ENCODE results near the gene PAM16.
A peak's percentile ranks its signal among the peaks of the same experiment; 100 is the strongest.

Gene PAM16

DNA sequence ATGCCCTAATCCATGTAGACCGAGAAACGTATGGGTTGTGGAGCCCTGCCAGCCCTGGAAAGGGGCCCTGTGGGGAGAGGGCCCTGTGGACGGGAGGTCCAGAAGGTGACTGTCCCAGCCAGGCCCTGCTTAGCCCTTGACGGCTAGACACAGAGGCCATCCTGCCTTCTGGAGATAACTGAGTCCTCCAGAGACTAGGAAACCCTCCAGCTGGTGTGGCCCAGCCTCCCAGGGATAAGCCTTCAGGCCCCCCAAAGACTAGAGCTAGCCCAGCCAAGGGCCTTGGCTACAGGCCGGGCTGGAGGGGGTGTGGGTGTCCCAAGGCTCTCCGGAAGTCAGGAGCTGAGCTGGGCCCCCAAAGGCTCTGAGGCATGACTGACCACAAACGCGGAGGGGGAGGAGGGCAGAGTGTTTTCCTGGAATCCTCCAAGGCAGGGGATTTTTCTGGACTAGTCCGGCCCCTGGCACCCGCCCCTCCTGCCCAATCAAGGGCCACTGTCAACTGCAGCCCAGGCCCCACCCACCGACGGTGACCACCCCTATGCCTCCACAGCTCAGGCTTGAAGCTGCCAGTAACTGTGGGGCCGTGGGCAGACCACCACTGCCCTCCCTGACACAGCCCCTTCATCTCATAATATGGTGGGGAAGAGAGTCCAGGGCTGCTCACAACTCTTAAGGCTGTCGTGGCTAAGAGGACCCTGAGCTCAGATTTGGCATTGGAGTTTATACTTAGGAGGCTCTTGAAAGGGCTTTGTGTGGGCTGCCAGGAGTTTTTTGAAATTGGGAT is 19.6 kb upstream of the PAM16 start:
- no peak for DNase-seq

DNA sequence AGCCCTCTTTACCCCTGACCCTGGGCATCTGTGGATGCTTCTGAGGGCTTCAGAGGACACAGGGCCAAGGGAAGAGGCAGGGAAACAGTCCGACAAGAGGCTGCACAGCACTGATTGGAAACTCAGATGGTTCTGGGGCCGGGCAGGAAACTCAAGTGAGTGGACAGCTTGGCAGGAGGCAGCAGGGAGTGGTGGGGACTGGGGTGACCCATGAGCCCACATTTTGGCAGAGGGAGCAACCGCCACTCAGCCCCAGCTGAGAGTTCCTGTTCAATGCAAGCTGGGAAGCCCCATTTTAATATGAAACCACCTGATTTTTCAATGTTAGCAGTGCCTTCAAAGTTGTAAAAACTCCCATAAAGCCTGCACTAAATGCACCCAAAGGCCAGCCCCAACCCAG is 19.0 kb upstream of the PAM16 start:
- no peak for DNase-seq

DNA sequence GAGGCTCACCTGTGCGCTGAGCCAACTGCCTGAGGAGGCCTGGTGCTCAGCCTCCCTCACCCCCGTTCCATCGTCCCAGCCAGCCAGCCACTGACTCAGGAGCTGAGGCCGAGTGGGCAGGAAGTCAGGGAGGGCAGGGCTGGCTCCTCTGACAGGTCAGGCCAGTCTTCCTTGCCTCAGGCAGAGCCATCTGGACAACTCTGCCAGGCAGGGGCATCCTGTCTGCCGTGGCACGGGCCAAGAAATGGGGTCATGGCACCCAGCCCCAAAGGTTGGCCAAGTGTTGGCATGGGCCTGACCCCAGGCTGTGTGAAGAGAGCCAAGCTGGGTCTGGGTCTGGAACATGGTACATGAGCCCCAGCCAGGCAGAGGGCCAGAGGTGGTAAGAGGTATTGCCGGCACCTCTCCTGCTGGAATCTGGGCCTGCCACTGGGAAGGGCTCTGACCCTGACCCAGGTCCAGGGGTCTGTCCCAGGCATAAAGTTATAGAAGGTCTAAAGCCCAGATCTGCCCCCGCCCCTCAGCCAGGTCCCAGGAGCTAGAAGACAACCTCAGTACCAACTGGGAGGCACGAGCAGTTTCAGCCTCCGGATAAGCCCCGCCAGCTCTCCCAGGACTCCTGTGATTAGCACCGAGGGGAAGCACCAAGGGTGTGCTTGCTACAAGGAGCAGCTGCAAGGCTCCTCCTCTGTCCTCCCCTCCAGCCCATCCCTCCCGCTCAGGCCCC is 18.0 kb upstream of the PAM16 start:
- no peak for DNase-seq

DNA sequence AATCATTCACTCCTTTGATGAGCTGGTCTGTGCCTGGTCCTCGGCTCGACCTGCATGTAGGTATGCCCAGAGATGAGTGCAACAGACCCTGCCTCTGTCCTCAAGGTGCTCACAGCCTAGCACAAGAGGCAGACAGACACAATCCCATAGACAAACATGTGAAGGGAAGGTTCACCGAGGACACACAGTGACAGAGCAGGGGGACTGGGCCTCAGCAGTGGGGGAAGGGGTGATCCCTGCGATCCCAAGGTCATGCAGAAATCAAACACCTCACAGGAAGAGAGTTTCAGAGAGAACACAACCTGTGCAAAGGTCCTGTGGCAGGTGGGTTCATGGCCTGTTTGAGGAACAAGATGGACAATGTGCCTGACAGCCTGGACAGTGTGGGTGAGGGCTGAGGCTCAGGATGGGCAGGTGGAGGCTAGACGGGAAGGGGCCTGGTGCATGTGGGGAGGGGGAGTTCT is 16.3 kb upstream of the PAM16 start:
- no peak for DNase-seq

DNA sequence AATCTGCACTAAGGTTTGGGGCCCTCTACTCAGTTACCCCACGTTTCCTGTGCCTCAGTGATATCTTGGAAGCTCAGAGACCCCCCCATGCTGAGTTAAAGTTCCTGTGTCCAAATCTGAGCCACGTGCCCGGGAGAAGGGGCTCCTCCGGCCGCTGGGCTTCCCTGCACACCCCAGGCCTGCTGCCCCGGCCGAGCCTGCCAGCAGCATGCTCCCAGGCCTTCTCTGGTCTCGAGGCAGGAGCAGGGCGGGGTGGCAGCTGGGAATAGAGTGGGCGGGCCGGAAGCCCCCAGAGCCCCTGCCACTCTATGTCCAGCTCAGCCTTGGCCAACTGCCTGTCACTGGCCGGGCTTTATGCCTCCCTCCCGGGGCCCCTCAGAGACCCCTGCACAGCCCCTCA is 14.9 kb upstream of the PAM16 start:
- DNase-seq, result no peak

DNA sequence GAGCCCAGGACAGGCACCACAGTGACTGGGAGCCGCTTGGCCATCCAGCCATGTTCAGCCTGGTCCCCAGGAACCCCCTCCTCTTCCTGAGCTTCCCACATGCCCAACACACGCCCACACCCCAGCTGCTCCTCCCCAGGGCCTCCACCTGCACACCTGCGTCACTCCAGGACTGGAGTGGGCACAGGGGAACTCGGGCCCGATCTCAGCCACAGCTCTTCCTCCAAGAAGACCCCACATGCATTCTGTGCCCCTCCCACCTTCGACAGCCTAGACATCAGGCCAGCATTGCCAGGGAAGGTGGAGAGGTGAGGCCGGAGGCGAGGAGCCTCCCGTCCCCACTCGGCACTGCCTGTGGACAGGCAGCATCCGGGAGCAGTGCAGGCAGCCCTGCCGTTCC is 14.5 kb upstream of the PAM16 start:
- DNase-seq, result no peak

DNA sequence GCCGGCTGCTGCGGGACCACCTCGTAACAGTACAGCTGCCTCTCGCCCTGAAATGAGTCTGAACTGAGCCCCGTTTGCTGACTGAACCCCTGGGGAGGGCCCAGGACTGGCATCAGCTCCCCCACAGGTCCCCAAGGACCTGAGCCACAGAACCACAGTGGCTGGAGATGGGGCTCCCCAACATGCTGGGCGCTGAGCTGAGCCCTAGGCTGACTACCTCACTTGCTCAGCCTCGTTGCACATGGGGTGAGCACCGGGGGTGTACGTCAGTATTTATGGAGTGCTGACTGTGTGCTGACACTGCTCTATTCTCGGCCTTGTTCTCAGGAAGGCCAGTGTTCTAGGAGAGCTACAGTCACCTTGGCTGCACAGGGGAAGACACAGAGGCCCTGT is 13.9 kb upstream of the PAM16 start:
- DNase-seq, result no peak

DNA sequence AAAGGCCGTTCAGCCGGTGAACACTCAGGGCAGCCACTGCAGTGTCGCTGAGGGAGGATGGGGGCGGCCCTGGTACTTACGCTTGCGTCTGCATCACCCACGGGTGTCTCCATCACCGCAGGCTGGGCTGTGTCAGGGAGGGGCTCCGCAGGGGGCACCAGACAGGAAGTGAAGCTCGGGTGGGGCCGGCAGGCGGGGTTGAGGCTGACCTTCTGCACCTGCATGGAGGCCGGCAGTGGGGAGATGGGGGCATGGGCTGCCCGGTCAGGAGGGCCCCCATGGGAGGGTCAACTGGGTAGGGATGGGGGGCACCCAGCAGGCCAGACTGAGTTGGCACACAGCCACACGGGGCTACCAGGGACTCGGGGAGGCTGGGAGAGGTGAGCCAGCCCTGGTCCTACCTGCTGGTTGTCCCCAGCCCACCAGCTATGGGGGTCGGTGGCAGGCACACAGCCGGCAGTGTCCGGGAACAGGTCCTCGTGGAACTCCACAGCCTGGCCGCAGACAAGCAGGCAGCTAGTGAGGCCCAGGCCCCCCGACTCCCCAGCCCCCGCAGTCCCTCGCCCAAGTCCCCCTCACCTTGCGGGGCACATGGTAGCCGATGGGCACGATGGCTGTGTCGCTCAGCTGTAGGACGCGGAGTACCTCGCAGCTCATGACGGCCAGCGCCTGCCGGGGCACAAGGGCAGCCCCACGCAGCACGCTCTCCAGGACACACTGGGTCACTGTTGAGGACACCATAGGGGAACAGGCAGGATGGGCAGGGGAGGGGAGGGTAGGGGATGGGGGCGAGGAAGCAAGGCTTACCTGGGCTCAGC is 13.3 kb upstream of the PAM16 start:
- no peak for DNase-seq

DNA sequence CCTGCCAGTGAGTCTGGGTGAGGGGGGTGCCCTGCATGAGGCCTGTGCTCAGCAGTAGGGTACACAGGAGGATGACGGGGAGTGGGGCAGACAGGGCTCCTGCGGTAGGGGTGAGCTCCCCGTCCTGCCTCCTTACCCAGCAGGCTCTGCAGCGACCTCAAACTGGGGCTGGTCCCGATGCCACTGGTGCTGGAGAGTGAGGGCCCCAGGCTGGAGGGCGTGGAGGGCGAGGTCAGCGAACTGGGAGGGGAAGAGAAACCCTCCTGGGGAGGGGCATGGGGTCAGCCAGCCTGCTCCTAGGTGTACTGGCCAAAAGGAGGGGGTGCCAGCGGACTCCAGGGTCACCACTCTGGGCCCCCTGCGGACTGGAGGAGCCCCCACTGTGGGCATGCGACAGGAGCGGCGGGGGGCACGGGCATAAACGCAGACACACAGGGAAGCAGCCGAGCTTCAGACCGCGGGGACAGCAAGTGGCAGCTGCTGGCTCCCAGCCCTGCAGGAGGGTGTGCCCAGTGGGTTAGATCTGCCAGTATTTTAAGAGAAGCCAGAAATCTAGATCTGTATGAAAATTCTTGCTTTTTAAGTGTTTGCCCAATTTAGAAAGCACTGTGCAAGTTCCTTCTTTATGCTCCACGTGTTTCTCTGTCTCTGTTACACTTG is 11.5 kb upstream of the PAM16 start:
- DNase-seq, result no peak

DNA sequence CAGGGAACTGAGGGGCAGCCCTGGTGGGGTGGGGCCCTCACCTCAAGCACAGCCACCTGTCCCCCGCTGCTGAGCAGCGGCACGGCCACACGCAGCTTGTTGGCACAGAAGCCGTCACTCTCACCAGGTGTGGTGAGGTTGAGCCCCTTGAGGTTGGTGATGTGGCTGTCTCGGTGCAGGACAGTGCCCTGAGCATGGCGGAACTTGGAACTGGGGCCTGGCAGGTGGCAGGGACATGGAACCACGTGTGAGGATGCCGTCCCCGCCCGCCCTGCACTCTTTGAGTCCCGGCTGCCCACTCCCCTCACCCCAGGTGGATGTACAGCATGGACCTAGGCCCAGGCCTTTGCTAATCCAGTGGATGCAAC is 10.8 kb upstream of the PAM16 start:
- no peak for DNase-seq

DNA sequence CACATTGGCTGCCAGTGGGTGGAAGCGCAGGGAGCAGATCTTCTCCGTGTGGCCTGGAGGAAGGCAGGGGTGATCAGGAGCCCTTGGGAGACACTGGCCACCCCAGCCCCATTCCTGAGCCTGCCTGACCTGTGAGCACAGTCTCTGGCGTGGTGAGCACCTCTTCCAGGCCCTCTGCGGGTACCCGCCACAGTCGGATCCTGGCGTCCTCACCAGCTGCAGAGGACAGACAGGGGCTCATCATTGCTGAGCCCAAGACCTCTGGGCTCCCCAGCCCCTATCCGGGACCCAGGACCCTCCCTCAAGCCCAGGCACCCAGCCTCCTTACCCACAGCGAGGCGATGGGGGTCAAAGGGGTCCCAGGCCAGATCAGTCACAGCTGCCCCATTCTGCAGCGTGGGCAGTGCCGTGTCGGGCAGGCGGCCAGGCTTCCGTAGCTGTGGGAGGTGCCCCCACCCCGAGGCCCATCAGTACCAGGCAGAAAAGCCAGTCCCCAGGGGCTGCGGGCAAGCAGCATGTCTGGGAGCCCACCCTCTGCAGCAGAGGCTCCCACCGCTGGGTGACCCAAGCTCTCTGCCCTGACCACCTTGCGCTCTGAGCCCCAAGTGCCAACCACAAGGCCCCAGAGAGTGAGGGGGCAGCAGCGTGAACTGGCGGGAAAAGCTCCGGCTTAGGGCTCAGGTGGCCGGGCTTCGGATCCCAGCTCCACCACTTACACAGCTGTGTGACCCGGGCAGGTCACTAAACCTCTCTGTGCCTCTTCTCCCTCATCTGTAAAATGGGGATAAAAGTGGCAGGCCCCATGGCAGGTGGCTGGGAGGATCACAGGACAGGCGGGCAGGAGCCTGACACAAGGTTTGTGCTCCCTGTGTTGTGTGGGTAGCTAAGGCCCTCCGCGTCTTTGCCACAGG is 10.2 kb upstream of the PAM16 start:
- DNase-seq, result no peak

DNA sequence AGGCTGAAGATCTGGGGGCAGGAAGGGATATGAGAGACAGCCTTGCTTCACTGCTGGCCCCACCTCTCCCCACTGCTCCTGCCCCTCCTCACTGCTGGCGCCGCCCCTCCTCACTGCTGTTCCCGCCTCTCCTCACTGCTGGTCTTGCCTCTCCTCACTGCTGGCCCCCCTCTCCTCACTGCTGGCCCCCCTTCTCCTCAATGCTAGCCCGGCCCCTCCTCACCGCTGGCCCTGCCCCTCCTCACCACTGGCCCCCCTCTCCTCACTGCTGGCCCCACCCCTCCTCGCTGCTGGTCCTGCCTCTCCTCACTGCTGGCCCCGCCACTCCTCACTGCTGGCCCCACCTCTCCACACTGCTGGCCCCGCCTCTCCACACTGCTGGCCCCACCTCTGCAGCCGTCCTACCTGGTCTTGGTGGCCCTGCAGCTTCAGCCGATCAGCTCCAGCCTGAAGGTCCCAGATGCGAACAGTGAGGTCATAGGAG is 9.5 kb upstream of the PAM16 start:
- no peak for DNase-seq

DNA sequence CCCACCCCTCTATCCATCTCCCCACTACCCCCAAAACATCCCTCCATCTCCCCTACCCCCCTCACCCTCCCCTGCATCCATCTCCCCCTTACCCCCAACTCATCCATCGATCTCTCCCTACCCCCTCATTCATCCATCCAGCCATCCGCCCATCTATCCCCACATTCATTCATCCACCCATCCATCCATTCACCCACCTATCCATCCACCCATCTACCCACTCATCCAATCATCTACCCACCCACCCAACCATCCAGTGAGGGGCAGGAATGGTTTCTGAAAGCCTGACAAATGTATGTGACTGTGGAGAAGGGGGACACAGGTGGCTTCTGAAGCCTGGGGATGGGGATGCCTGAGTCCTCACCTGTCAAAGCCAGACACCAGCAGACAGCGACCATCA is 8.8 kb upstream of the PAM16 start:
- DNase-seq, result no peak

DNA sequence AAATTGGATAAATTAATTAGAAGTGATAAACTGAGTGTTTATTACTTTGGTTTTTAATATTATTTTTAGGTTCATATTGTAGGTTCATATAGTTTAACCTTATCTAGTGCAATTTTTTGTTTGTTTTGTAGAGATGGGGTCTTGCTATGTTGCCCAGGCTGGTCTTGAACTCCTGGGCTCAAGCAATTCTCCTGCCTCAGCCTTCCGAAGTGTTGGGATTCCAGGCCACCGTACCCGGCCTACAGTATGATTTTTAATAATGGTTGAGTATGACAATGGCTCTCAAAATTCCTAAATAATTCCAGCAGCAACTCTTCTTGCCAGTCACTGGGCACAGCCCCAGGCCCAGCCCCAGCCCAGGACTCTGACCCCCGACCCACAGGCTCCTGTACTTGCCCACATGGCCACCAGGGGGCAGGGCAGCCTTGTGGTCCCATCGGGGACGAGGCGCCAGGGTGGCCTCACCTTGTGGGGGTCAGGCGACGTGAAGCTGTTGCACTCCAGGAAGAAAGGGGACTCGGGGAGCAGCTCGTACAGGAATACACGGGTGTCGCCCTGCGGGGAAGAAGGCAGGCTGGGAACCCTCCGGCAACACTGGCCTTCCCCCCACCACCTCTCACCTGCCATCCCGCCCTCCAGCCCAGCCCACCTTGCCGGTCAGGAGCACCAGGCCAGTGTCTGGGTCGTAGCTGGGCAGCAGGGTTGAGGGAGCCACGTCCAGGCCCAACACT is 7.9 kb upstream of the PAM16 start:
- peak; percentile 50 for DNase-seq

DNA sequence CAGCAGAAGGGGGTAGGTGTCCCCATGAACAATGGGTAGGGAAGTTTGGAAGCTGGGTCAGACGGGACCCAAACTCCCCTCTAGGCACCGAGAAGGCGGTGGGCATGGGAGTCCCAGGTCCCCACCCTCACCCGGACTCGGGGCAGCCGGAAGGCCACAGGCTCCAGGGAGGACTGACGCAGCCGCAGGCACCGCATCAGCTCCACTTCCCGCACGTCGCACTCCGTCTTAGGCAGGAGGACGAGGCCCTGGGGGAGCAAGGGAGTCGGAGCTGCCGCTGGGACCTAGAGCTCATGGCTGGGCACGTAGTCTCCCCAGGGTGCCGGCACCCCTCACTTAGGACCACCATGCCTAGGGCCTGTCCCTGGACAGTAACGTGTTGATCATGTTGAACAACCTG is 7.1 kb upstream of the PAM16 start:
- DNase-seq, result no peak

DNA sequence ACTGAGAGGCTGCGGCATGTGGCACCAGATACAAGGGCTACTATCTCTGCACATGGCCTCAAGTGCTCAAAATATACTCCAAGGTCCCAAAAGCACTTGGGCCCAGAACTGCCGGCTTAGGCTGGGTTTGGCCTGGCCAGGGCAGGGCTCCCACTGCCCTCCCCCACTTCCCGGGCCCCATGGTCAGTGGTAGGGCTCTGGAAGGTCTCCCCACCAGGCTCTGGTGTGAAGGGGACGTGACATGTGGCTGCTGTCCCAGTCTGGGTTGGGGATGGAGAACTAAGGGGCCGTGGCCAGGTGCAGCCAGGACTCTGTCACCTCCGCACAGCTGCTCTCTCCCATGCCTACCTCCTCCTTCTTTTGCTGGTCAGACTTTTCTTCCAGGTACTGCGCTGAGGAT is 5.7 kb upstream of the PAM16 start:
- DNase-seq, result no peak

DNA sequence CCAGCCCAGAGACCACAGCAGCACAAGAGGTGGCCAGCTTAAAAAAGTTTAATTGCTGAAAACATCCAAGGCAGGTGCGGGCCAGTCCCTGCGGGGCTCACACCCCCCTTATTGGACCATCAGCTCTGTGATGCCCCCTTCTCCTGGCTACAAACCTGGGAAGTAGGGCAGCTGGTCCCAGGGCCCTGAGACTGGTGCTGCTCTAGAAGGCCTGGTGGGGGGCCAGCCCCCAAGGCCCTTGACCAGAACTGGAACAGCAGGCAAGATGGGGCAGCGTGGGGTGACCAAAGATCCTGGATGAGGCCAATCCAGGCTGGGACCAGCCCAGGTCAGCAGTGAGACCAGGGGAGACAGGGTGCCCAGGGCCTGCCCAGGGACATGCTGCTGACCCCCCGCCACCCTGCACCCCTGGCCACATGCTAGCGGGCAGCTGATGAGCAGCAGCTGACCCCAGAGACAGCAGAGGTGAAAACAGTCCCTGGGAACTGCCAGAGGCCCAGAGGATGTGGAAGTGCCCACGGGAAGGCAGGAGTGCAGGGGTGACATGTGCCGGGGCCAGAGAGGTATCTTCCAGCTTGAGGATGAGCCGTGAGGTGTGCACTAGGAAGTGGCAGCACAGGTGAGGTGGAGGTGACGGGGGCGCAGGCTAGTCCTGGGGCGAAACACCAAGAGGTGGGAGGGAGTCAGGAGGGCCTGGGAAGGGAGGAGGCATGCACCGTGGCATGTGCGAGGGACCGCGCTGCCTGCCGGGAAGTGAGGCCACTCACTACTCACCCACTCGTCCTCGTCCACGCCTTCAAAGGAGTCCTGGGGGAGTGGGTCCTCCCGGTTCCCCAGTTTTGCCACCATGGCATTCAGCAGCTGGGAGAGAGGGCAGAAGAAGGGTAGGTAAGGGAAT is 3.6 kb upstream of the PAM16 start:
- no peak for DNase-seq

DNA sequence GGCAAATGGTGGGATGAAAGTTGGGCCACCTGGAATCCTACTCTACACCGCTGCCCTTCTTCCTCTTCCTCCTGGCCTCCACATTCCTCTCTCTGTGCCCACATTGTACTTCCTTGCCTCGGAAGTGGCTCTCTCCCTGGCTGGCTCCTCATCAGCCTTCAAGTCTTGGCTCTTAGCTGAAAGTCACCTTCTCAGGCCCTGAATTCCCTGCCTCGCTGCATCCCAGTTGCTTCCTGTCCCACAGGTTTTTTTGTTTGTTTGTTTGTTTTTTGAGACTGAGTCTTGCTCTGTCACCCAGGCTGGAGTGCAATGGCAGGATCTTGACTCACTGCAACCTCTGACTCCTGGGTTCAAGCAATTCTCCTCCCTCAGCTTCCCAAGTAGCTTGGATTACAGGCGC is 2.6 kb upstream of the PAM16 start:
- DNase-seq, result no peak

DNA sequence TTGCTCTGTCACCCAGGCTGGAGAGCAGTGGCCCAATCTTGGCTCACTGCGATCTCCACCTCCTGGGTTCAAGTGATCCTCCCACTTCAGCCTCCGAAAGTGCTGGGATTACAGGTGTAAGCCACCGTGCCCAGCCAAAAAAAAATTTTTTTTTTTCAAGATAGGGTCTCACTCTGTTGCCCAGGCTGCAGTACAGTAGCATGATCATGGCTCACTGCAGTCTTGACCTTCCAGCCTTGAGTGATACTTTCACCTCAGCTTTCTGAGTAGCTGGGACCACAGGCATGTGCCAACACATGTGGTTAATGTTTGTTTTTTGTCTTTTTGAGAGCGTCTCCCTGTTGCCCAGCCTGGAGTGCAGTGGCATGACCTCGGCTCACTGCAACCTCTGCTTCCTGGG is 1.7 kb upstream of the PAM16 start:
- DNase-seq, result no peak

DNA sequence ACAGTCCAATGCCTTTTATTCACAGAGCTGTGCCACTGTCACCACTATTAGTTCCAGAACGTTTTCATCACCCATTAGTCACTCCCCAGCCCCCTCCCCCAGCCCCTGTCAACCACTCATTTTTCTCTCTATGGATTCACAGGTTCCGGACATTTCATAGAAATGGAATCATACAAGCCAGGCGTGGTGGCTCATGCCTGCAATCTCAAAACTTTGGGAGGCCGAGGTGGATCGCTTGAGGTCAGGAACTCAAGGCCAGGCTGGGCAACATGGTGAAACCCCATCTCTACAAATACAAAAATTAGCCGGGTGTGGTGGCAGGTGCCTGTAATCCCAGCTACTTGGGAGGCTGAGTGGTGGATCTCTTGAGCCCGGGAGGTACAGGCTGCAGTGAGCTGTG is 759 bp upstream of the PAM16 start:
- no peak for DNase-seq
